Spinal cord (tissue), 10 donors: ENCODE measurements around the gene C21orf58. TPM values are rescaled to one million over a fixed set of nuclear protein-coding genes. Genes with fewer than 3 reads are reported as not detected.

Experiments
- DNase-seq, 6 donors: peaks; one replicate each; pipeline versions ENCODE4 v3.0.0 to v3.0.0-alpha.2; 2013 to 2015; ENCODE audit warnings: low spot score in 6 of 6, low read depth in 4 of 6
- H3K27ac ChIP-seq: one replicate; pipeline ENCODE4 v1.5.1; 2013; ENCODE audit warnings: low read depth, low read length, control low read depth
- H3K27me3 ChIP-seq: one replicate; pipeline ENCODE4 v1.6.1; 2013; ENCODE audit warnings: low read length; ENCODE audit not compliant: control insufficient read depth, insufficient read depth
- H3K36me3 ChIP-seq: one replicate; pipeline ENCODE4 v1.6.1; 2013; ENCODE audit warnings: low read length; ENCODE audit not compliant: control insufficient read depth, insufficient read depth
- H3K4me1 ChIP-seq: one replicate; pipeline ENCODE4 v1.6.1; 2013; ENCODE audit warnings: low read length; ENCODE audit not compliant: control insufficient read depth, insufficient read depth
- H3K4me3 ChIP-seq: one replicate; pipeline ENCODE4 v1.5.1; 2013; ENCODE audit warnings: low read depth, low read length, control low read depth
- H3K9me3 ChIP-seq: one replicate; pipeline ENCODE4 v1.6.1; 2013; ENCODE audit warnings: low read length; ENCODE audit not compliant: control insufficient read depth, insufficient read depth
- WGBS: methylation state at CpG from one replicate; pipeline ENCODE4 v1.1.5; 2013; ENCODE audit warnings: missing lambda C conversion rate; ENCODE audit not compliant: insufficient coverage; 5-methylcytosine and 5-hydroxymethylcytosine counted together
- polyA plus RNA-seq, 2 donors: library from polyadenylated mRNA; unstranded; fragments of 120-200 nt; gene quantifications; one replicate each; pipeline ENCODE4 v1.2.1, GENCODE V29; 2013; ENCODE audit not compliant: insufficient read length in 2 of 2
- total RNA-seq, 2 donors: library from RNA; depleted of rRNA in 1 of 2; stranded (reverse); fragments of 120-200 nt in 1 of 2; fragments of >200 nt in 1 of 2; gene quantifications; one replicate each; pipeline versions ENCODE4 v1.2.3 to v1.2.4, GENCODE V29; 2013 to 2014
- donor health status: healthy.

C21orf58 gene
- total and polyA plus RNA-seq, 4 donors: 2.9 to 15.4 (median 9.5) TPM

DNA sequence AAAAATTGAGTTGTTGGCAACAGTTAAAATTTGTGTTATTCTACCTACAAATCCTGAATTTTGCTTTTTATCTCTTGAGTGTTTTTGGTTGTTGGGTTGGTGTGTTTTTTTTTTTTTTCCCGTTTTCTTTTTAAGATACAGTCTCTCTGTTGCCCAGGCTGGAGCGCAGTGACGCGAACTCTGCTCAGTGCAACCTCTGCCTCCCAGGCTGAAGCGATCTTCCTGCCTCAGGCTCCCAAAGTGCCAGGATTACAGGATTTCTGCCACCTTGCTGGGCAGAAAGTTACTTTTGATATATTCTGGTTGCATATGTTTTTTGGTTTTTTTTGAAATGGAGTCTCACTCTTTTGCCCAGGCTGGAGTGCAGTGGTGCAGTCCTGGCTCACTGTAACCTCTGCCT, 4.5 kb upstream of the C21orf58 start:
- H3K9me3 ChIP-seq: no peaks in the 10 kb centered on the region
- H3K4me3 ChIP-seq: no peak overlapping the region
- H3K4me1 ChIP-seq: peaks cover 15% of the 10 kb centered on the region
- no peaks in the 10 kb centered on the region for H3K27me3 ChIP-seq
- H3K36me3 ChIP-seq: peaks cover 38% of the 10 kb centered on the region
- no peak for DNase-seq
- H3K27ac ChIP-seq: no peak overlapping the region
- WGBS: 97% methylated on average over 4 of the region's 5 CpGs

GRCh38 chr21:46327711-46328110, 4.0 kb upstream of the C21orf58 start:
- WGBS: 92% methylated on average over 4 of the region's 4 CpGs

DNA sequence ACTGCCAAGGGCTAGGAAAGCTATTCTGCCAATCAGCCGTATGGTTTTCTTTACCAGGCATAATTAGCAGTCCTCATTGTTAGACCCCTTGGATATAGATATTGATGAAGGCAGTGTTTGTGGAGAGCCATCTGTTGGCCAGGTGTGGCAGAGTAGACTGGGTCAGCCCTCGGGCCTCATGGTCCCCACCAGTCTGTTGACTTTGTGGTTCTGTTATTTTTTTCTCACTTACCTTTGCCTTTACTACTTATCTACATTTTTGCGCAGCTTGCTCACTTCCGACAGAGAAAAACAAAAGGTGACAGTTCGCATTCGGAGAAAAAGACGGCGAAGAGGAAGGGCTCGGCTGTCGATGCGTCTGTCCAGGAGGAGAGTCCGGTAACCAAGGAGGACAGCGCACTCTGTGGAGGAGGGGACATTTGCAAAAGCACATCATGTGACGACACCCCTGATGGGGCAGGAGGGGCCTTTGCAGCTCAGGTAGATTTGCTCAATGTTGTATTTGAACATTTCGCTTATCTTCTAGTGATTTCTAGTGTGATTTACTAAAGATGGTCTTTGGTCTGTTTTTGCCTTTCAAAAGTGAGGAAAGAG, 2.5 kb upstream of the C21orf58 start:
- Histone ChIP-seq H3K4me1 (peaks cover 29% of the 10 kb centered on the region), H3K27ac (no peak overlapping the region), H3K36me3 (peaks cover 32% of the 10 kb centered on the region), H3K27me3 (no peaks in the 10 kb centered on the region), H3K9me3 (no peaks in the 10 kb centered on the region), H3K4me3 (no peak overlapping the region)
- 91% methylated on average over 14 of the region's 15 CpGs for WGBS
- peak in 1 of 6 donors; percentile 32 for DNase-seq

More at GRCh38 chr21:46327711-46328110, 4.0 kb upstream of the C21orf58 start:
- DNase-seq: no peak
- Histone ChIP-seq H3K27ac (no peak overlapping the region), H3K9me3 (no peaks in the 10 kb centered on the region), H3K4me1 (peaks cover 20% of the 10 kb centered on the region), H3K4me3 (no peak overlapping the region), H3K27me3 (no peaks in the 10 kb centered on the region), H3K36me3 (peaks cover 38% of the 10 kb centered on the region)

DNA sequence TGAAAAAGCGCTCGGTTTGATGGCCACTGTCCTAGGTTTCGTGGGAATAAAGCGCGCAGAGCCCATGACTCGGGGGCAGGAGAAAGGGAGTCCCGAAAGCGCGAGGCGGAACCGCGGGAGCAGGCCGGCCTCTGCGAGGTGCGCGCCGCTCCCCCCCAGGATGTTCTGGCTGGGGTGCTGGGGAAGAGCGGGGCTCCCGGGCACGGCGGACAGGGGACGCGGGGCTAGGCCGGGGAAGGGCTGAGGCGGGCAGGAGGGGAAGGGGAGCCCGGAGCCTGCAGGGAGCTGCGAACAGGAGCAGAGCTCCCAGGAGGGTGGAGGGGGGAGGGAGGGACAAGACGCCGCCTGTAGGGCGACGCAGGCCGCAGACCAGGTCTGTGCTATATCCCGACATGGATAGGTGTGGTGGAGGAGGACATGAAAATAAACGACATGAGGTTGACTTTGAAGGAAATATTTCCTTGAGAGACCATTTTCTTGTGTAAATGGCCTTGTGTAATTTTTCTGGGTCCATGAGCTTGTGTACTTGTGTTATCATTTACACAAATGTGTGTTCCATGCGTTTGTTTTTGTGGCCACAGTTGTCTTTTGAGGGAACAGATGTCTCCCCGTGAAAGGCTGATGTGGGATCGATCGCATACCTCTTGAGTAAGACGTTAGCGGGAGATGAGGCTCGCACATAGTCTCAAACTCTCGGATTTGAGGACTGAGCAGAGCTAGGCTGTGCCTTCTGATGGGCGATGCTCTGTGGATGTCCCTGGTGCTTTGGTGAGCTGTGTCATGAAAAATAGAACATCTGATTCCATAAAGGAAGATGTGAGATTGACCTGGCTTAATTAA, 1.6 kb upstream of the C21orf58 start:
- no peaks in the 10 kb centered on the region for H3K9me3 ChIP-seq
- 4% methylated on average over 40 of the region's 43 CpGs for WGBS
- peak in 5 of 6 donors; percentile 4 to 74 (median 20) for DNase-seq
- H3K4me1 ChIP-seq: peaks cover 29% of the 10 kb centered on the region
- H3K27ac ChIP-seq: peak overlapping the region; percentile 52
- peaks cover 26% of the 10 kb centered on the region for H3K36me3 ChIP-seq
- peak overlapping the region; percentile 57 for H3K4me3 ChIP-seq
- H3K27me3 ChIP-seq: no peaks in the 10 kb centered on the region

DNA sequence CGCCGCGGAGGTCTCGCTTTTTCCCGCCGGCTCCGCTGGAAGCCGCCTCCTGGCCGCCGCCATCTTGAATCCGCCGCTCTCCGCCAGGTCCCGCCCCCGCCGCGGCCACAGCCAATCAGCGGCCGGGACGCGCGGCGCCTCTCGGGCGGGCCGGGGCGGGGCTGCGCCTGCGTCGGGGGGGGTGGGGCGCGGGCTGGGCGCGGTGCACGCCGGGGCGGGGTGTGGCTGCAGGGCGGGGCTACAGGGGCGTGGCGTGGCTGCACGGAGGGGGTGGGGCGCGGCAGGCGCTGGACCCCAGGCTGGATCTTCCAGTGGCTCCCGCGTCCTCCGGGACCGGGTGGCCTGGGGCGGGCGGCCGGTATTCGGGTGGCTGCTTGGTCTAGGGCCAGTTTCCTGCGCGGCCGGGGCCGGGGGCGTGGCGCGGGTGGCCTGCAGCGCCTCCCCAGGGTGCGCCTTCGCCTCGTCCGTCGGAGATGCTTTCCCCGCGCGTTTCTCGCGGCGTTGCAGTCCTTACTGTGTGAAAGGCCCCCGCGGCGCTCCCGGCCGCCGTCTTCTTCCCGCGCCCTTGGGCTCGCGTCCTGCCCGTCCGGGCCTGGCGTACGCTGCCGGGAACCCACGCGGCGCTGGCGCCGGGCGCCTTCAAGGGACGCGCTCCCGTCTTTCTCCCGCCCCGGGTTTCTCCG, 861 bp upstream of the C21orf58 start:
- no peaks in the 10 kb centered on the region for H3K27me3 ChIP-seq
- DNase-seq: peak; percentile 40 to 95 (median 80)
- WGBS: under 1% methylated on average over 98 of the region's 98 CpGs
- H3K27ac ChIP-seq: peak overlapping the region; percentile 96
- H3K4me1 ChIP-seq: peaks cover 29% of the 10 kb centered on the region
- peaks cover 18% of the 10 kb centered on the region for H3K36me3 ChIP-seq
- H3K9me3 ChIP-seq: no peaks in the 10 kb centered on the region
- H3K4me3 ChIP-seq: peak overlapping the region; percentile 98

DNA sequence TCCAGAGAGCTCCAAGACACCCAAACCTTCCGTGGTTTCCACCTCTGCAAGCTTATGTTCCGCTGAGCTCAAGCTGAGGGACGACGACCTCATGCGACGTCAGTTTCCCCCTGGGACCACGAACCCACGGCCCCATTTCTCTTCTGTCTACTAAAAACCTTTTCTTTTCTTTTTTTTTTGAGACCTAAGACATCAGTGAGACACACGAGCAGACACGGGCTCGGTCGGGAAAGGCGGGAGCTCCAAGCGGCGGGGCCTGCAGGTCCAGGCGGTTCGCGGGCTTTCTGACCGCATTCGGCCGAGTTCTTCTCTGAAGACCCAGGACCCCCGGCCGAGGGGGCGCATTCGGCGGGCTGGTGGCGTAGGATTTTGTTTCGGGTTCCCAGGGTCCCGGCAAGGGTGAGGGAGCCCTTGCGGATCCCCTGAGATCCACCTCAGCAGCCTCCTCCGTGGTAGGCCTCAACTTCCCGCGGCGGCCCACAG, 402 bp downstream of the C21orf58 start:
- peak overlapping the region; percentile 17 for H3K27ac ChIP-seq
- no peaks in the 10 kb centered on the region for H3K27me3 ChIP-seq
- peak overlapping the region; percentile 60 for H3K4me3 ChIP-seq
- peak in 2 of 6 donors; percentile 3 to 4 for DNase-seq
- H3K4me1 ChIP-seq: peaks cover 29% of the 10 kb centered on the region
- peaks cover 18% of the 10 kb centered on the region for H3K36me3 ChIP-seq
- 0% methylated on average over 34 of the region's 34 CpGs for WGBS
- no peaks in the 10 kb centered on the region for H3K9me3 ChIP-seq

DNA sequence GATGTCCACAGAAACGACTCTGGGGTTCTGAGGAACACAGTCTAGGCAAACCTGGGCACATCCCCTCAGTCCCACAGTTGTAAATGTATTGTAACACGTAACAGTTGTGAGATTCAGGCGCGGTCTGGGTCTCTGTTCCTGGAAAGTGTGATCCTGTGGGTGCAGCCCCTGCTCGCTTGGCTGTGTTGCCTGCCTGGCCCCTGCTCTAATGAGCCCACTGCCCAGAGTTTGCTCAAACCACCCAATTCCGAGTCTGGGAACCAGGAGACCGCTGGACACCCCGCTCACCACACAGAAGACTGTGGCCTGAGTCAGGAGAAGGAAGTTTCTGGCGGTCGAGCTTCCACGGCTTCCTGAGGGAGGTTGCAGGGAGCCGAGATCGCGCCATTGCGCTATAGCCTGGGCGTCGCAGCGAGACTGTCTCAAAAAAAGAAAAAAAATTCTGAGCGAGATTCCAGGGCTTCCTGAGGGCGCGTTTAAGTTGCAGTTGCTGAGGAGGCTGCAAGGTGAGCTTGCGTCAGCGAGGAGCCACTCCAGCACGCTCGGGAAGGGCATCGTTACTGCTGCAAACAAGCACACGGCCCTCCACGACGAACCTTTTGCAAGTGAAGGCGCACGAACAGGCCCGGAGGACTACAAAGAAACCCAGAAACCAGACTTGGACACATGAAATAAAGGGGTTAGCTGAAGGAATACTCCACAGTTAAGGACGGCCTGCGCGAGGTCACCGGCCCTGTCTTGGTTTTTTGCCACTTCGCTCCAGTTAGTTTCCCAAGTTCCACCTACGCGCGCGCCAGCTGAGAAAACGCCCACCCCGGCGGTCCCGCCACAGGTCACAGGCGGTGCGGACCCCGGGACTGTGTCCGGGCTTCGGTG, 1.1 kb downstream of the C21orf58 start:
- Histone ChIP-seq H3K36me3 (peaks cover 18% of the 10 kb centered on the region), H3K9me3 (no peaks in the 10 kb centered on the region), H3K4me3 (peak overlapping the region; percentile 60), H3K27ac (peak overlapping the region; percentile 17), H3K27me3 (no peaks in the 10 kb centered on the region), H3K4me1 (peaks cover 29% of the 10 kb centered on the region)
- no peak for DNase-seq
- under 1% methylated on average over 46 of the region's 50 CpGs for WGBS

- DNase-seq: no peak
- Histone ChIP-seq H3K27ac (no peak overlapping the region), H3K4me3 (no peak overlapping the region), H3K4me1 (peaks cover 22% of the 10 kb centered on the region), H3K9me3 (no peaks in the 10 kb centered on the region), H3K36me3 (peaks cover 35% of the 10 kb centered on the region), H3K27me3 (no peaks in the 10 kb centered on the region)
- WGBS: 75% methylated on average over 3 of the region's 4 CpGs
Measured at GRCh38 chr21:46320331-46320801, 3.3 kb downstream of the C21orf58 start.

GRCh38 chr21:46319186-46319585, 4.5 kb downstream of the C21orf58 start:
- Histone ChIP-seq H3K9me3 (no peaks in the 10 kb centered on the region), H3K4me1 (peaks cover 17% of the 10 kb centered on the region), H3K4me3 (no peak overlapping the region), H3K27me3 (no peaks in the 10 kb centered on the region), H3K36me3 (peaks cover 45% of the 10 kb centered on the region), H3K27ac (no peak overlapping the region)
- 94% methylated on average over 6 of the region's 7 CpGs for WGBS
- no peak for DNase-seq
